GM23248 (cell line): Measurements from ENCODE around the gene RIN2.

Experiments used
- EZH2 ChIP-seq: fragments of 200-600 bp; sonication (generic); IDR thresholded peaks from 2 replicates; pipeline ENCODE4 v1.6.1; 2018; ENCODE audit warnings: antibody characterized with exemption, mild to moderate bottlenecking; ENCODE audit not compliant: insufficient read depth, poor library complexity, severe bottlenecking
- EZH2phosphoT487 ChIP-seq: fragments of 200-600 bp; sonication (generic); IDR thresholded peaks from 2 replicates; pipeline ENCODE4 v1.6.1; 2018; ENCODE audit warnings: antibody characterized with exemption, moderate library complexity, mild to moderate bottlenecking, low read depth; ENCODE audit not compliant: insufficient read depth

DNA sequence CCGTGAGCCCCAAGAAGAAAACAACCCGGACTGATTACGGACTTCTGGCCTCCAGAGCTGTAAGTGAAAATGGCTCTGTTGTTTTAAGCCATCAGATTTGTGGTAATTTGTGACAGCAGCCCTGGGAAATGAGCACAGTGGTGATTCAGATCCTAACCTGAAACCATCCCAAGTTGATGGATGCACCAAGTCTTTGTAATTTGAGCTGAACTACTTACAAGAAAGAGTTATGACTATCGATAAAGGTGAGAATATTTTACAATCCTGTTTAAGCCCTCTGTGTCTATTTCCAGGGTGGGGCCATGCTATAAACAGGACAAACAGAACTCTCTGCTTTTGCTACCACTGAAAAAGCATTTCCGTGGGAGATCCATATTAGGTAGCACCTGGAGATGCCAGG, 19.1 kb upstream of the RIN2 start:
- TF ChIP-seq EZH2 (no peak), EZH2phosphoT487 (no peak)
